ENCODE data around the gene HIGD1A.

Gene HIGD1A

DNA sequence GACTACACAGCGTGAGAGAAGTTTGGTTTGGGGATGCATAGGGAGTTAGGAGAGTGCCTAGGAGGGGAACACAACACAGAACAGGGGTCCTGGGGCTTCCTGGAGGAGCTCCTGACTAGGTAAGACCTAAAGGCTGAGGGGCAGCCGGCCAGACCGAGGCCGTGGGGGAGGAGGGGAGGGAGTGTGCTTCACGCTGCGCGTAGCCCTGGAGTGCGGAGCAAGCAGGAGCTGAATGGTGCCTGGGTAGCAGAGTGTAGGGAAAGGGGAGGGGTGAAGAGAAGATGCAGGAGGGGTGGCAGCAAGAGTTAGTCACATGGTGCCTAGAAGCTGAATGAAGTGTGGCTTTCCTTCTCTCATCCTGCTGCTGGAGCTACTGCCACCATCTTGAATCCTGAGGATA, 69.3 kb downstream of the HIGD1A start:
- peaks cover 2% of the 10 kb centered on the region for H3K27me3 Mint-ChIP-seq
- H3K27ac Mint-ChIP-seq: no peak overlapping the region
- DNase-seq (ENCODE audit: low spot score in 2 of 2) (no peak), ATAC-seq (ENCODE audit: low read depth) (no peak)
- peaks cover 6% of the 10 kb centered on the region for H3K4me1 Mint-ChIP-seq
- H3K4me3 Mint-ChIP-seq: no peak overlapping the region
- H3K36me3 Mint-ChIP-seq: no peaks in the 10 kb centered on the region
- no peaks in the 10 kb centered on the region for H3K9me3 Mint-ChIP-seq

DNA sequence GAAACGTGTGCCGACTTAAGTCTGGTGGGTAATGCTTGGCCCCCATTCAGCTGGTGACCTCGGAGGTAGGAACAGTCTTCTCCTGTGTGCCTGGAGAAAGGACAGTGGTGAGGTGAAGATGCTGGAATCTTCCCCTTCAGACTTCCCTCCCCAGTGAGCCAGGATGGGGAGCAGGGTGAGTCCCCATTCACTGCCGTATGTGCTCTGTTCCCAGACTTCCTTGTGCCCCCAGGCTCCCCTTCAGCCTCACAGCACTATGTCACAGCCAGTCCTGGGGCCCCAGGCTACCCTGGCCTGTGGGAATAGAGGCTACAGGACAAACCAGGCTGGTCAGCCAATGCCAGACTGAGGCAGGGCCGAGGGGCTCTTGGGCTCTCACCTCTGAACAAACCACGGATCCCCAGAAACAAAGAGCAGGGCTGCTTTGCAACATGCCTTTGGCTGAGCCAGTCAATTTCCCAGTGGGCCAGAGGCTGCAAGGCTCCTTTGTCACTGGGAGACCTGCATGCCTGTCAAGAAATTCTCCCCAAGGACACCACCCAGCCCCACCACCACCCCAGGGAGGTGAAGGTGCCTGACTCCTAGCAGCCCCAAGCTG, 69.9 kb downstream of the HIGD1A start:
- DNase-seq (ENCODE audit: low spot score in 2 of 2): no peak
- Mint-ChIP-seq H3K9me3 (no peaks in the 10 kb centered on the region), H3K4me3 (no peak overlapping the region), H3K27me3 (peaks cover 2% of the 10 kb centered on the region), H3K4me1 (peaks cover 6% of the 10 kb centered on the region), H3K27ac (no peak overlapping the region), H3K36me3 (no peaks in the 10 kb centered on the region)
- no peak for ATAC-seq (ENCODE audit: low read depth)

GRCh38 chr3:42733501-42734262, 70.6 kb downstream of the HIGD1A start:
- Mint-ChIP-seq H3K36me3 (no peaks in the 10 kb centered on the region), H3K4me1 (peaks cover 2% of the 10 kb centered on the region), H3K9me3 (no peaks in the 10 kb centered on the region), H3K27ac (no peak overlapping the region), H3K4me3 (no peak overlapping the region), H3K27me3 (peaks cover 2% of the 10 kb centered on the region)
- DNase-seq (ENCODE audit: low spot score in 2 of 2): no peak
- no peak for ATAC-seq (ENCODE audit: low read depth)

All from memory B cell (primary cell).